Esophagus (tissue), 2 donors: ENCODE measurements around the gene ZNF487. TPM values are rescaled to one million over a fixed set of nuclear protein-coding genes. Genes with fewer than 3 reads are reported as not detected.

Source experiments
- polyA plus RNA-seq, 2 donors: library from polyadenylated mRNA; stranded (reverse); fragments of 200-250 nt; gene quantifications; one replicate each; pipeline ENCODE4 v1.2.3, GENCODE V29; 2013
- donor health status: healthy with polysubstance abuse.
- donor health status: Bipolar disorder and iron deficiency.

Gene ZNF487
- polyA plus RNA-seq, 2 donors = 2.7 to 3.7 TPM

Other genes starting within 250 kb of the ZNF487 start
- gene RASGEF1A, start 170.0 kb upstream of the ZNF487 start, polyA plus RNA-seq = under 1 TPM; 0.18 to 0.95 TPM
- gene FXYD4, start 65.5 kb upstream of the ZNF487 start, polyA plus RNA-seq = not detected
- gene HNRNPF, start 27.9 kb upstream of the ZNF487 start, polyA plus RNA-seq = 100 to 1,000 TPM in 1 of 2 donors, 10 to 100 TPM in 1; 59.1 to 128 TPM
- gene ZNF239, start 137.5 kb downstream of the ZNF487 start, polyA plus RNA-seq = under 1 TPM; 0.61 to 0.72 TPM
- 1 to 10 TPM; 1.8 to 2.8 TPM for gene ZNF485, start 169.3 kb downstream of the ZNF487 start, polyA plus RNA-seq
- 10 to 100 TPM; 19.9 to 23.0 TPM for gene ZNF32, start 211.8 kb downstream of the ZNF487 start, polyA plus RNA-seq